HG02571 (cell line): ENCODE measurements around the gene LIMK1.

Experiments used
- ATAC-seq: cut with Tn5 transposase; IDR thresholded peaks from one replicate; pipeline ENCODE4 v1.9.1; 2021; ENCODE audit warnings: mild to moderate bottlenecking, moderate library complexity; ENCODE audit not compliant: unreplicated experiment

LIMK1 gene

GRCh38 chr7:74082770-74083116, 861 bp upstream of the LIMK1 start:
- no peak for ATAC-seq

- peak; percentile 44 for ATAC-seq
These were observed 521 bp downstream of the LIMK1 start for GRCh38 chr7:74083928-74084721.

- ATAC-seq, result no peak
These were observed 1.3 kb downstream of the LIMK1 start for GRCh38 chr7:74084722-74085578.

- ATAC-seq, result no peak
These were observed 4.3 kb downstream of the LIMK1 start for GRCh38 chr7:74087791-74088453.

- ATAC-seq, result no peak
These were observed 8.8 kb downstream of the LIMK1 start for GRCh38 chr7:74092321-74092963.

GRCh38 chr7:74092964-74093471, 9.4 kb downstream of the LIMK1 start:
- peak; percentile 61 for ATAC-seq

GRCh38 chr7:74093671-74094223, 10.1 kb downstream of the LIMK1 start:
- ATAC-seq, result peak; percentile 1

- ATAC-seq, result peak; percentile 55
These were observed 10.9 kb downstream of the LIMK1 start for GRCh38 chr7:74094224-74095101.

GRCh38 chr7:74095135-74095534, 11.5 kb downstream of the LIMK1 start:
- no peak for ATAC-seq

GRCh38 chr7:74097937-74098614, 14.5 kb downstream of the LIMK1 start:
- ATAC-seq, result no peak

- ATAC-seq, result no peak
These were observed 15.4 kb downstream of the LIMK1 start for GRCh38 chr7:74099031-74099430.

GRCh38 chr7:74101061-74101681, 17.6 kb downstream of the LIMK1 start:
- ATAC-seq, result peak; percentile 89

- no peak for ATAC-seq
These were observed 19.7 kb downstream of the LIMK1 start for GRCh38 chr7:74103219-74103772.

- no peak for ATAC-seq
These were observed 21.1 kb downstream of the LIMK1 start for GRCh38 chr7:74104702-74105101.

- no peak for ATAC-seq
These were observed 22.4 kb downstream of the LIMK1 start for GRCh38 chr7:74105992-74106391.

- no peak for ATAC-seq
These were observed 23.2 kb downstream of the LIMK1 start for GRCh38 chr7:74106846-74107245.

- no peak for ATAC-seq
These were observed 31.7 kb downstream of the LIMK1 start for GRCh38 chr7:74115326-74115725.

- ATAC-seq, result no peak
These were observed 32.8 kb downstream of the LIMK1 start for GRCh38 chr7:74116356-74116755.
